HepG2 (cell line): ENCODE results near the gene CIBAR2. TPM values are rescaled to one million over a fixed set of nuclear protein-coding genes. Genes with fewer than 3 reads are reported as not detected.

Source experiments
- ELF4 ChIP-seq: sonication (generic); formaldehyde crosslinking; IDR thresholded peaks from 2 replicates; pipeline ENCODE4 v1.5.0; 2020; ENCODE audit warnings: missing genetic modification reagents, mild to moderate bottlenecking, moderate library complexity, borderline replicate concordance
- FLYWCH1 ChIP-seq: sonication (generic); formaldehyde crosslinking; IDR thresholded peaks from 2 replicates; pipeline ENCODE4 v1.8.1; 2023; ENCODE audit warnings: mild to moderate bottlenecking, missing genetic modification reagents
- KLF13 ChIP-seq: sonication (generic); formaldehyde crosslinking; IDR thresholded peaks from 2 replicates; pipeline ENCODE4 v1.4.0; 2020; ENCODE audit warnings: mild to moderate bottlenecking, missing genetic modification reagents
- NFYB ChIP-seq: sonication (generic); formaldehyde crosslinking; IDR thresholded peaks from 2 replicates; pipeline ENCODE4 v1.4.0; 2020; ENCODE audit warnings: missing genetic modification reagents
- PAWR ChIP-seq: sonication (generic); formaldehyde crosslinking; IDR thresholded peaks from 2 replicates; pipeline ENCODE4 v1.4.0; 2020; ENCODE audit warnings: missing genetic modification reagents, mild to moderate bottlenecking, borderline replicate concordance
- RELA ChIP-seq: sonication (generic); formaldehyde crosslinking; IDR thresholded peaks from 2 replicates; pipeline ENCODE4 v1.4.0; 2020; ENCODE audit warnings: missing genetic modification reagents
- ZBTB21 ChIP-seq: sonication (generic); formaldehyde crosslinking; IDR thresholded peaks from 2 replicates; pipeline ENCODE4 v1.4.0; 2020; ENCODE audit warnings: missing genetic modification reagents
- ZBTB42 ChIP-seq: sonication (generic); formaldehyde crosslinking; IDR thresholded peaks from 2 replicates; pipeline ENCODE4 v1.5.0; 2020; ENCODE audit warnings: mild to moderate bottlenecking, missing genetic modification reagents
- ZNF451 ChIP-seq: sonication (generic); formaldehyde crosslinking; IDR thresholded peaks from 2 replicates; pipeline ENCODE4 v1.5.0; 2020; ENCODE audit warnings: mild to moderate bottlenecking, missing genetic modification reagents
- ZNF672 ChIP-seq: sonication (generic); formaldehyde crosslinking; IDR thresholded peaks from 2 replicates; pipeline ENCODE4 v1.8.1; 2022; ENCODE audit warnings: missing genetic modification reagents
- ZNF761 ChIP-seq: sonication (generic); formaldehyde crosslinking; conservative IDR thresholded peaks from 2 replicates; pipeline ENCODE4 v1.4.0; 2020; ENCODE audit warnings: mild to moderate bottlenecking, missing genetic modification reagents
- ZNF777 ChIP-seq: sonication (generic); formaldehyde crosslinking; IDR thresholded peaks from 2 replicates; pipeline ENCODE4 v1.4.0; 2020; ENCODE audit warnings: missing genetic modification reagents
- polyA plus RNA-seq, 8 experiments: library from polyadenylated mRNA; depleted of rRNA in 3 of 8; stranded (reverse) in 7 of 8; unstranded in 1 of 8; fragments of >200 nt; fragmentation: Illumina TruSeq in 4 of 8; extraction: Trizol in 4 of 8; gene quantifications; 2 replicates each; pipeline versions ENCODE4 v1.2.1 to v1.2.3, GENCODE V29; 2011 to 2016; ENCODE audit warnings: low read depth in 4 of 8, missing spikeins in 1 of 8, mixed read lengths in 1 of 8; ENCODE audit not compliant: insufficient read depth in 1 of 8
- total RNA-seq, 5 experiments: library from RNA; depleted of rRNA; stranded (reverse); fragments of >200 nt; fragmentation: Illumina TruSeq; extraction: Trizol; gene quantifications; 2 replicates each; pipeline ENCODE4 v1.2.3, GENCODE V29; 2016; ENCODE audit warnings: low read depth in 1 of 5
- TF ChIP-seq, protein P1 (sequence below): IDR thresholded peaks from 2 replicates; pipeline ENCODE4 v1.6.1; 2016; ENCODE audit warnings: low read depth
- TF ChIP-seq, protein P2 (sequence below): sonication (generic); formaldehyde crosslinking; IDR thresholded peaks from 2 replicates; pipeline ENCODE4 v1.4.0; 2020; ENCODE audit warnings: mild to moderate bottlenecking, missing genetic modification reagents
- TF ChIP-seq, protein P3 (sequence below): IDR thresholded peaks from 2 replicates; pipeline ENCODE4 v1.6.1; 2016; ENCODE audit warnings: missing compliant biosample characterization, missing genetic modification reagents, borderline replicate concordance
- TF ChIP-seq, protein P4 (sequence below): IDR thresholded peaks from 2 replicates; pipeline ENCODE4 v1.6.1; 2016; ENCODE audit warnings: missing biosample characterization, missing genetic modification reagents, low read depth

CIBAR2 gene
- total and polyA plus RNA-seq, 2 of the 13 experiments (the other 11 are each of a cell fraction or from before 2014, with no cell fraction given): not detected

DNA sequence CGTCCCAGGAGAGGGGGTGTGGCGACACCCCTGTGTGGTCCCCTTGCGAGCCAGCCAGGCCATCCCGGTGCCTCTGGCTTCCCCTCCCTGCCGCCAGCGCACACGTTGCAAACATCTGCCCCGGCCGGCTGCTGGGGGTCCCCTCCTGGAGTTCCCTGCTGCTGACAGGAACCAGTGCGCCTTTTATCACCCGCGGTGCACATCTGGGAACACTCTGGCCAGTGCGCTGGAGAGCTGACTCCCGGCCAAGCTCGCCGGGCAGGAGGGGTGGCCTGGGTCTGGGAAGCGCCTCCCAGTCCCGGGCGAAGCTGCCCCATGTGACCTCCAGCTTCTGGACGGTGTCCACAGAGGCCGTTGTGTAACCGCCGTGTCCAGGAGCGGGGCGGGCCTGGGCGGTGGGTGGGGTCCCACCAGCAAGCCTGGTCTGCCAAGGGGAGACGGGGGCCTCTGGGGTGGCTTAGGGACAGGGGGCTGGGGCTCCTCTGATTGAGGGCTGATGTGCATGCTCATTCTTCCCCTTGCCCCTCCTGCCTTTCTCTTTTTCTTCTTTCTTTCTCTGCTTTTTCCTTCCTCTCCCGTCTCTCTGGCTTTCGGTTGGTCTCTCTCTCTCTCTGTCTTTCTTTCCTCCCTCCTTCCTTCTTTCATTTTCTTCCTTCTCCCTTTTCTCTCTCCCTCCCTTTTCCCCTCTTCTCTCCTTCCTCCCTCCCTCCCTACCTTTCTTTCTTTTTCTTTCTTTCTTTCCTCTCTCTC lies 25.2 kb upstream of the CIBAR2 start (continued):
- TF ChIP-seq RELA (CRISPR knock-in tag) (0 out of 2 replicates have a peak, but pooled peaks have one; percentile 60), ZNF672 (no peak), ZBTB42 (CRISPR knock-in tag) (peak; percentile 99), ZNF761 (CRISPR knock-in tag) (peak; percentile 29; the same call in 1 of the 2 replicates), FLYWCH1 (CRISPR knock-in tag) (no peak), PAWR (CRISPR knock-in tag) (peak; percentile 59; the same call in 1 of the 2 replicates), NFYB (no peak; the same call in 1 of the 2 replicates), ZNF451 (CRISPR knock-in tag) (0 out of 2 replicates have a peak, but pooled peaks have one; percentile 85), ELF4 (no peak), ZBTB21 (CRISPR knock-in tag) (no peak), ZNF777 (CRISPR knock-in tag) (peak; percentile 35; the same call in 1 of the 2 replicates), KLF13 (CRISPR knock-in tag) (no peak)
- TF ChIP-seq, protein P1, sequence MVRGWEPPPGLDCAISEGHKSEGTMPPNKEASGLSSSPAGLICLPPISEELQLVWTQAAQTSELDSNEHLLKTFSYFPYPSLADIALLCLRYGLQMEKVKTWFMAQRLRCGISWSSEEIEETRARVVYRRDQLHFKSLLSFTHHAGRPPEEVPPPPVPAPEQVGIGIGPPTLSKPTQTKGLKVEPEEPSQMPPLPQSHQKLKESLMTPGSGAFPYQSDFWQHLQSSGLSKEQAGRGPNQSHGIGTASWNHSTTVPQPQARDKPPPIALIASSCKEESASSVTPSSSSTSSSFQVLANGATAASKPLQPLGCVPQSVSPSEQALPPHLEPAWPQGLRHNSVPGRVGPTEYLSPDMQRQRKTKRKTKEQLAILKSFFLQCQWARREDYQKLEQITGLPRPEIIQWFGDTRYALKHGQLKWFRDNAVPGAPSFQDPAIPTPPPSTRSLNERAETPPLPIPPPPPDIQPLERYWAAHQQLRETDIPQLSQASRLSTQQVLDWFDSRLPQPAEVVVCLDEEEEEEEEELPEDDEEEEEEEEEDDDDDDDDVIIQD (CRISPR knock-in tag): 0 out of 2 replicates have a peak, but pooled peaks have one; percentile 50
- TF ChIP-seq, protein P2, sequence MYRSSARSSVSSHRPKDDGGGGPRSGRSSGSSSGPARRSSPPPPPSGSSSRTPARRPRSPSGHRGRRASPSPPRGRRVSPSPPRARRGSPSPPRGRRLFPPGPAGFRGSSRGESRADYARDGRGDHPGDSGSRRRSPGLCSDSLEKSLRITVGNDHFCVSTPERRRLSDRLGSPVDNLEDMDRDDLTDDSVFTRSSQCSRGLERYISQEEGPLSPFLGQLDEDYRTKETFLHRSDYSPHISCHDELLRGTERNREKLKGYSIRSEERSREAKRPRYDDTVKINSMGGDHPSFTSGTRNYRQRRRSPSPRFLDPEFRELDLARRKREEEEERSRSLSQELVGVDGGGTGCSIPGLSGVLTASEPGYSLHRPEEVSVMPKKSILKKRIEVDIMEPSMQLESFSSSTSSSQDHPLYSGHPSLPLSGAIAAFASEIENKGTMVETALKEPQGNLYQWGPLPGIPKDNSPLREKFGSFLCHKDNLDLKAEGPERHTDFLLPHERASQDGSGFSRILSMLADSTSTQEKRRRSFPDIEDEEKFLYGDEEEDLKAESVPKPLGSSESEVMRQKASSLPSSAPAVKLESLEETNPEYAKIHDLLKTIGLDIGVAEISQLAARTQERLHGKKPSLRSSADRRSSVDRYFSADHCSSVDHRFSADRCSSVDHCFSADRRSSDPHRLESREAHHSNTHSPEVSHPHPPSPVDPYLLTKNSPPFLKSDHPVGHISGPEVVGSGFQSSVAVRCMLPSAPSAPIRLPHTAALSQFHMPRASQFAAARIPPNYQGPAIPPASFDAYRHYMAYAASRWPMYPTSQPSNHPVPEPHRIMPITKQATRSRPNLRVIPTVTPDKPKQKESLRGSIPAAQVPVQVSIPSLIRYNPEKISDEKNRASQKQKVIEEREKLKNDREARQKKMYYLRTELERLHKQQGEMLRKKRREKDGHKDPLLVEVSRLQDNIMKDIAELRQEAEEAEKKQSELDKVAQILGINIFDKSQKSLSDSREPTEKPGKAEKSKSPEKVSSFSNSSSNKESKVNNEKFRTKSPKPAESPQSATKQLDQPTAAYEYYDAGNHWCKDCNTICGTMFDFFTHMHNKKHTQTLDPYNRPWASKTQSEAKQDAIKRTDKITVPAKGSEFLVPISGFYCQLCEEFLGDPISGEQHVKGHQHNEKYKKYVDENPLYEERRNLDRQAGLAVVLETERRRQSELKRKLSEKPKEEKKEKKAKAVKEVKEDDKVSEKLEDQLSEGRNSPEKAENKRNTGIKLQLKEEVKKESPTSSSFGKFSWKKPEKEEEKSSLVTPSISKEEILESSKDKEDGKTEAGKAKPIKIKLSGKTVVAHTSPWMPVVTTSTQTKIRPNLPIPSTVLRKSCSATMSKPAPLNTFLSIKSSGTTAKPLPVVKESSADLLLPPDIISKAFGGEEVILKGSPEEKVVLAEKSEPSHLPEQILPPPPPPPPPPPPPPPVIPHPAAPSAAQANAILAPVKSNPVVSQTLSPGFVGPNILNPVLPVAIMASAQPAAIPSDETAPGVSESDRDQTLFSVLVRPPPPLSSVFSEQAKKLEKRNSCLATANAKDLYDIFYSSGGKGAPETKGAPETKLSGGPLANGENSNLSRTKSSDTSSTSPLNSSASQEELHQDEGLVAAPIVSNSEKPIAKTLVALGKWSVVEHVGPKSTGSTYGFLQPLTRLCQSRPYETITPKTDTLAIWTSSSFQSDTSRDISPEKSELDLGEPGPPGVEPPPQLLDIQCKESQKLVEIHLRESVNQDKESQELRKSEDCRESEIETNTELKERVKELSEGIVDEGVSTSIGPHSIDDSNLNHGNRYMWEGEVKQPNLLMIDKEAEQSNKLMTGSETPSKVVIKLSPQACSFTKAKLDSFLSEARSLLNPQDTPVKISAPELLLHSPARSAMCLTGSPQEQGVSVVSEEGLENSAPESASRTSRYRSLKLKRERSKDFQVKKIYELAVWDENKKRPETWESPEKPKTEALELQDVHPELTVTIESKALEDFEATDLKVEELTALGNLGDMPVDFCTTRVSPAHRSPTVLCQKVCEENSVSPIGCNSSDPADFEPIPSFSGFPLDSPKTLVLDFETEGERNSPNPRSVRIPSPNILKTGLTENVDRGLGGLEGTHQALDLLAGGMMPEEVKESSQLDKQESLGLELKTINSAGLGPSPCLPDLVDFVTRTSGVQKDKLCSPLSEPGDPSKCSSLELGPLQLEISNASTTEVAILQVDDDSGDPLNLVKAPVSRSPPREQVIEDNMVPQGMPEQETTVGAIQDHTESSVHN: peak; percentile 23; the same call in 1 of the 2 replicates
- TF ChIP-seq, protein P3, sequence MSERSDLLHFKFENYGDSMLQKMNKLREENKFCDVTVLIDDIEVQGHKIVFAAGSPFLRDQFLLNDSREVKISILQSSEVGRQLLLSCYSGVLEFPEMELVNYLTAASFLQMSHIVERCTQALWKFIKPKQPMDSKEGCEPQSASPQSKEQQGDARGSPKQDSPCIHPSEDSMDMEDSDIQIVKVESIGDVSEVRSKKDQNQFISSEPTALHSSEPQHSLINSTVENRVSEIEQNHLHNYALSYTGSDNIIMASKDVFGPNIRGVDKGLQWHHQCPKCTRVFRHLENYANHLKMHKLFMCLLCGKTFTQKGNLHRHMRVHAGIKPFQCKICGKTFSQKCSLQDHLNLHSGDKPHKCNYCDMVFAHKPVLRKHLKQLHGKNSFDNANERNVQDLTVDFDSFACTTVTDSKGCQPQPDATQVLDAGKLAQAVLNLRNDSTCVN: no peak
- TF ChIP-seq, protein P4, sequence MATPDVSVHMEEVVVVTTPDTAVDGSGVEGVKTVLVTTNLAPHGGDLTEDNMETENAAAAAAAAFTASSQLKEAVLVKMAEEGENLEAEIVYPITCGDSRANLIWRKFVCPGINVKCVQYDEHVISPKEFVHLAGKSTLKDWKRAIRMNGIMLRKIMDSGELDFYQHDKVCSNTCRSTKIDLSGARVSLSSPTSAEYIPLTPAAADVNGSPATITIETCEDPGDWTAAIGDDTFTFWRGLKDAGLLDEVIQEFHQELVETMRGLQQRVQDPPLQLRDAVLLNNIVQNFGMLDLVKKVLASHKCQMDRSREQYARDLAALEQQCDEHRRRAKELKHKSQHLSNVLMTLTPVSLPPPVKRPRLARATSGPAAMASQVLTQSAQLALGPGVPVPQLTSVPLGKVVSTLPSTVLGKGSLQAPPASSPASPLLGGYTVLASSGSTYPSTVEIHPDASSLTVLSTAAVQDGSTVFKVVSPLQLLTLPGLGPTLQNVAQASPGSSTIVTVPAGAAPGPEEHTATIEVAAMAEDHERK (CRISPR knock-in tag): no peak
